HG02970 (cell line): ENCODE results near the gene TNRC6A.
"Not testable (repeated sequence)": the region's sequence is repeated elsewhere in the genome, so short reads cannot be mapped to it uniquely, and the experiment has no call there.

Experiments used
- ATAC-seq: cut with Tn5 transposase; IDR thresholded peaks from one replicate; pipeline ENCODE4 v1.9.1; 2021; ENCODE audit warnings: mild to moderate bottlenecking, moderate library complexity, moderate number of reproducible peaks; ENCODE audit not compliant: unreplicated experiment, low FRiP score

TNRC6A gene

DNA sequence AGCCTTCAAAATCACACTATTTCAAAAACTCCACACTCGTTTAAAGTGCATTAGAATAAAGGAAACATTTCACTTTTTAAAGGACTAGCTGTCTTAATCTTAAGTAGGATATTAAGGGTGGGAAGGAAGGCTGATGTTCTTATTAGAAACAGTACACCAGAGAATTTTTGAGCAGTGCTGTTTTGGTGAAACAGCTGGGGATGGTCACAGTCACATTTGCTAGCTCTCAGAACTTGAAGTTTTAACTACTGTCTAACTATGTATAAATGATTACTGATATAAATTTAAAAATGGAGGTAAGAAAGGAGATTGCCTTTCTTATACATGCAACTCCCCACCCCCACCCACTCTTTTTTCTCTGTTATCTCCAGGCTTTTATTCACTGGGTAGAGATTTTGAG lies 77.8 kb downstream of the TNRC6A start:
- ATAC-seq: no peak

GRCh38 chr16:24810951-24811843 lies 81.7 kb downstream of the TNRC6A start:
- no peak for ATAC-seq

DNA sequence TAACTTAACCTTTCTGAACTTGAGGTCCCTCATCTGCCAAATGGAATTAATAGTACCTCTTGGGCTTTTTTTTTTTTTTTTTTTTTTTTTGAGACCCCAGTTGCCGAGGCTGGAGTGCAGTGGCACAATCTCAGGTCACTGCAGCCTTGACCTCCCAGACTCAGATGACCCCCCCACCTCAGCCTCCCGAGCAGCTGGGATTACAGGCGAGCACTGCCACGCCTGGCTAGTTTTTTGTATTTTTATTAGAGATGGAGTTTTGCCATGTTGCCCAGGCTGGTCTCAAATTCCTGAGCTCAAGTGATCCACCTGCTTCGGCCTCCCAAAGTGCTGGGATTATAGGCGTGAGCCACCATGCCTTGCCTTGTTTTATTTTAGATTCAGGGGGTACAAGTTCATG lies 83.4 kb downstream of the TNRC6A start:
- ATAC-seq: not testable (repeated sequence)

DNA sequence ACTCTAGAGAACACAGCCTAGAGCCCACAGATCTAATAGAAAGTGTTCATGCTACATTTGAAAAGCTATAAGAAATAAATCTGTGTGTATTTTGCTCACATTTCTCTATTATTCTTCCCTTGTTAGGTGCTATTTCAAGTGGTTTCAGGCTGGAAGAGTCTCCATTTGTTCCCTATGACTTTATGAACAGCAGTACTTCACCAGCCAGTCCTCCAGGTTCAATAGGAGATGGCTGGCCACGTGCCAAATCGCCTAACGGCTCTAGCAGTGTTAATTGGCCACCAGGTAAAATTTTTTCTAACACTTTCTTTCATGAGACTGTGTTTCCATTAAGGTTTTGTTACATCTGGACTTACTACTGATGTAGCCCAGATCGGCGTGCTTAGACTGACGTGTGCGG lies 85.6 kb downstream of the TNRC6A start:
- ATAC-seq: no peak

DNA sequence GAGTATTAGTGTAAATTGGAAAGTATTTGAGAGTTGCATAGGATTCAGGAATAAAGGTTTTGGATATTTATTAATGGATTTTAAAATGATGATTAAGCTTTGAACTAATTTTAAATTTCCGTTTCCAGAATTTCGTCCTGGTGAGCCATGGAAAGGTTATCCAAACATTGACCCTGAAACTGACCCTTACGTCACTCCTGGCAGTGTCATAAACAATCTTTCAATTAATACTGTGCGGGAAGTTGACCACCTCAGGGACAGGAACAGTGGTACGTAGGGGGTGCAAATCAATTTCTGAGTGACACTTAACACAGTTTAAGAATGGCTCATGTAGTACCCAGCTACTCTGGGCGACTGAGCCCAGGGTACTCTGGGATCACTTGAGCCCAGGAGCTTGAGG lies 87.2 kb downstream of the TNRC6A start:
- ATAC-seq: no peak

- no peak for ATAC-seq
Observed at GRCh38 chr16:24819462-24820040, 90.1 kb downstream of the TNRC6A start.

GRCh38 chr16:24820522-24820921 lies 91.1 kb downstream of the TNRC6A start:
- ATAC-seq: no peak

- ATAC-seq: no peak
Observed at GRCh38 chr16:24821129-24821528, 91.7 kb downstream of the TNRC6A start.

- ATAC-seq: no peak
Observed at GRCh38 chr16:24822542-24822941, 93.1 kb downstream of the TNRC6A start.

- no peak for ATAC-seq
Observed at GRCh38 chr16:24822974-24823373, 93.5 kb downstream of the TNRC6A start.

DNA sequence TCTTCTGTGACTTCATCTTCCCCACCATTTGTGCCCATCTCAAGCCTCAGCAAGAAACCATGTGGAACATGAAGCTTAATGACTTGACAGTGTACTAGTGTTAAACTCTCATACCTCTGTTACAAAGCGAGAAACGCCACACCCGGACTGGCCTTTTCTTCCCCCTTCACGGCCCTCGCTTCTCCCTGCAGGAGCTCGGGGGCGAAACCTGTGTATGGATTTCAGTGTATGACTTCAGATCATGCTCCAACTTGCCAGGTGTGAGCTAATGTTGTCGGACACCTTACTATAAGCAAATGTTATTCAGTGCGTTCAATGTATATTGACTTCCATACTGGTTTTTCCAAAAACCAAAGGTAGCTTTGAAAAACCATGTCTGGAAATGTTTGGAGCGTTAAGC lies 96.2 kb downstream of the TNRC6A start:
- ATAC-seq: no peak

DNA sequence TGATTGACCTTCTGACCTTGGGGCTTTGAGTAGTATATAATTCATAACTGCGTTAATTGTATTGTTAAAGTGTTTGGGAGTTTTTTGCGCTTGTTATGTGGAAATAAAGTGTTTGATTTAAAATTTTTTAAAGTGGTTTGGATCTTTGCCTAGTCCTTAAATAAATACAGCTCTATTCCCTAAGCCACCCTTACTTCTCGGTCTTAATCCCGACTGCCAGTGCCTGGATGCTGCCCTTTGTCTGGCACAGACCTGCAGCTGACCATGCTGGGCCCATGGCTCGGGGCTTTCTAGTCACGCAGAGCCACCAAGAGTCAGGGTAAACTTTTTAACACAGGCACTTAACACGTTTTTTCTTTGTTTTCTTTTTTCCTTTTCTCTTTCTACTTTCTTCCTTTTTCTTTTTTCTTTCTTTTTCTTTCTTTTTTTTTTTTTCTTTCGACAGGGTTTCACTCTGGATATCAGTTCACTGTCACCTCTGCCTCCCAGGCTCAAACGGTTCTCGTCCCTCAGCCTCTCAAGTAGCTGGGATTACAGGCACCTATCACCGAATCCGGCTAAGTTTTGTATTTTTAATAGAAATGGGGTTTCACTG lies 96.7 kb downstream of the TNRC6A start:
- no peak for ATAC-seq

GRCh38 chr16:24826817-24827566 lies 97.5 kb downstream of the TNRC6A start:
- ATAC-seq: no peak

GRCh38 chr16:24829153-24829552 lies 99.7 kb downstream of the TNRC6A start:
- no peak for ATAC-seq

DNA sequence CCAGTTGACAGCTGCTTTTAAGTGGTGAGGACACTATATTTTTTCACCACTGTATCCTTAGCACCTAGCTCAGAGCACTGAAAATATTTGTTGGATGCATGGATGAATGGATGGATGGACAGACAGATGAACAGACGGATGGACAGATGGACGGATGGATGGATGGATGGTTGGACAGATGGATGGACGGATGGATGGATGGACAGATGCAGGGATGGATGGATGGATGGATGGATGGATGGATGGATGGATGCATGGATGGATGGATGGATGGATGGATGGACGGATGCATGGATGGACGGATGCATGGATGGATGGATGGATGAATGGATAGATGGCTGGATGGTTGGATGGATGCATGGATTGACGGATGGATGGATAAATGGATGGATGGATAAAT lies 103.9 kb downstream of the TNRC6A start:
- no peak for ATAC-seq

- no peak for ATAC-seq
Observed at GRCh38 chr16:24834459-24835335, 105.2 kb downstream of the TNRC6A start.

- no peak for ATAC-seq
Observed at GRCh38 chr16:24836836-24837235, 107.4 kb downstream of the TNRC6A start.

DNA sequence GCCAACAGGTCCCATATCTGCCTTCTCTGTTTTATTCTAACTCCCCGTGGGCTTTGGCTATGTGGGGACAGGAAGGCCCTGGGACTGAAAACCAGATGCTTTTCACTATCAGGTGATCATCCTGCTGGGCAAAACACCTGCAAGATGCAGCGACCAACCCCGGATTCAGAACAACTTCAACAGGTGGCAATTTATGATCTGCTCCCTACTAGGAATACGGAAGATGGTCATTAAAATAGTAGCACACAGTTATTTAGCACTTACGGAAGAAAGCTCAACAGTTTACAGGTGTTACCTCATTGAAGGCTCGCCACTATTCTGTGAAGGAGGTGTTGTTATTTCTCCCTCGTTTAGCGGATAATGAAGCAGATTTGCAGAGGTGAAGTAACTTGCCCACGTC lies 108.5 kb downstream of the TNRC6A start:
- no peak for ATAC-seq

GRCh38 chr16:24838554-24839266 lies 109.3 kb downstream of the TNRC6A start:
- ATAC-seq: no peak
